Uterus (tissue), 2 donors: ENCODE results near the gene LHPP.

Source experiments
- POLR2A ChIP-seq, 2 donors: fragments of 450-650 bp; IDR thresholded peaks; one replicate each; pipeline ENCODE4 v1.6.1; 2016; ENCODE audit warnings: antibody characterized with exemption in 2 of 2, mild to moderate bottlenecking in 1 of 2, moderate library complexity in 1 of 2
- TF ChIP-seq, protein P1 (sequence below), 4 experiments: fragments of 200-600 bp in 2 of 4; fragments of 450-650 bp in 2 of 4; sonication (generic) in 2 of 4; IDR thresholded peaks; one replicate each; pipeline ENCODE4 v1.5.1; 2016 to 2019; ENCODE audit warnings: antibody characterized with exemption in 4 of 4, mild to moderate bottlenecking in 2 of 4, moderate library complexity in 1 of 4

DNA sequence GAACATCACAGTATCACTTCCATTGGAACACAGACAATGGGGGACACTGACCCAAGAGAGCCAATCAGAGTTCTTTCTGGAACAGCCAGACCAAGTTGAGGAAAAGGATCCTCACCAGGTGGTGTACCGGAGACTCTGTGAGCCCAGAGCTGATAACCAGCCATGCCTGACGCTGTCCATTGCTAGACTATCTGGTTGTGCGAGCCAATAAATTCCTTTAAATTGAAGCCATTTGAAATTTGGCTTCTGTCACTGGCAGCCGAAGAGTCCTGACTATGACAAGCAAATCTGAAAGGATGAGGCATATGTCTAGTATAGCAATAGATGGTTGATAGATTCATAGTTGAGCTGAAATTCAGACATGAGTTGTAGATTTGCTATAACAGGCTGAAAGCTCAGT, 3.1 kb upstream of the LHPP start:
- TF ChIP-seq, protein P1, sequence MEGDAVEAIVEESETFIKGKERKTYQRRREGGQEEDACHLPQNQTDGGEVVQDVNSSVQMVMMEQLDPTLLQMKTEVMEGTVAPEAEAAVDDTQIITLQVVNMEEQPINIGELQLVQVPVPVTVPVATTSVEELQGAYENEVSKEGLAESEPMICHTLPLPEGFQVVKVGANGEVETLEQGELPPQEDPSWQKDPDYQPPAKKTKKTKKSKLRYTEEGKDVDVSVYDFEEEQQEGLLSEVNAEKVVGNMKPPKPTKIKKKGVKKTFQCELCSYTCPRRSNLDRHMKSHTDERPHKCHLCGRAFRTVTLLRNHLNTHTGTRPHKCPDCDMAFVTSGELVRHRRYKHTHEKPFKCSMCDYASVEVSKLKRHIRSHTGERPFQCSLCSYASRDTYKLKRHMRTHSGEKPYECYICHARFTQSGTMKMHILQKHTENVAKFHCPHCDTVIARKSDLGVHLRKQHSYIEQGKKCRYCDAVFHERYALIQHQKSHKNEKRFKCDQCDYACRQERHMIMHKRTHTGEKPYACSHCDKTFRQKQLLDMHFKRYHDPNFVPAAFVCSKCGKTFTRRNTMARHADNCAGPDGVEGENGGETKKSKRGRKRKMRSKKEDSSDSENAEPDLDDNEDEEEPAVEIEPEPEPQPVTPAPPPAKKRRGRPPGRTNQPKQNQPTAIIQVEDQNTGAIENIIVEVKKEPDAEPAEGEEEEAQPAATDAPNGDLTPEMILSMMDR (IDR thresholded peaks at IDR 0.05) = no peak
- TF ChIP-seq POLR2A (IDR thresholded peaks at IDR 0.05) = no peak
